Pancreas (tissue), 10 donors: Measurements from ENCODE around the gene LRPAP1. TPM values are rescaled to one million over a fixed set of nuclear protein-coding genes. Genes with fewer than 3 reads are reported as not detected.

Experiments
- ATAC-seq, 4 donors: fragments of 200-7000 bp; cut with Tn5 transposase; one replicate each; pipeline versions ENCODE4 v1.8.0 to v1.9.1; 2020; ENCODE audit warnings: mild to moderate bottlenecking in 4 of 4, moderate library complexity in 4 of 4
- DNase-seq, 6 donors: peaks; one replicate each; pipeline ENCODE4 v3.0.0-alpha.2; 2020
- FAIRE-seq: peaks from 2 replicates; lab custom pipeline; 2012; peaks lifted over from hg19 to GRCh38; lab: Jason Lieb, UNC
- H3K27ac ChIP-seq, 4 donors: fragments of 200-600 bp; sonication (generic); 1 replicate in 3 of 4; 2 replicates in 1 of 4; pipeline versions ENCODE4 v1.5.0 to v1.8.0; 2020
- H3K27me3 ChIP-seq, 4 donors: fragments of 200-600 bp; one replicate each; pipeline ENCODE4 v1.8.0; 2021
- H3K36me3 ChIP-seq, 3 donors: fragments of 200-600 bp; sonication (generic) in 1 of 3; one replicate each; pipeline versions ENCODE4 v1.5.0 to v1.8.0; 2020 to 2021
- H3K4me1 ChIP-seq, 3 donors: fragments of 200-600 bp; one replicate each; pipeline ENCODE4 v1.8.0; 2021
- H3K4me3 ChIP-seq, 4 donors: fragments of 200-600 bp; sonication (generic) in 2 of 4; one replicate each; pipeline versions ENCODE4 v1.5.0 to v1.8.0; 2020 to 2021
- H3K9me3 ChIP-seq, 4 donors: fragments of 200-600 bp; one replicate each; pipeline ENCODE4 v1.8.0; 2021
- CTCF ChIP-seq, 4 donors: fragments of 200-600 bp; sonication (generic) in 3 of 4; IDR thresholded peaks; one replicate each; pipeline versions ENCODE4 v1.5.0 to v1.8.0; 2021; ENCODE audit warnings: antibody characterized with exemption in 4 of 4
- WGBS, 2 donors: extraction: QIAGEN DNeasy Blood & Tissue Kit; methylation state at CpG; one replicate each; pipeline ENCODE4 v1.1.7; 2013; 5-methylcytosine and 5-hydroxymethylcytosine counted together
- intact Hi-C, 3 donors: fragments of 100-400 bp; cut with DNase I; formaldehyde crosslinking; loops; one replicate each; pipeline versions ENCODE4 v1.11.1 to v1.14.2; 2022
- polyA plus RNA-seq, 2 donors: library from polyadenylated mRNA; stranded (reverse); fragments of 200-250 nt; gene quantifications; one replicate each; pipeline ENCODE4 v1.2.3, GENCODE V29; 2013
- total RNA-seq, 6 donors: library from RNA; stranded (reverse); fragmentation: NEBNext Ultra II Directional in 4 of 6; extraction: Animal tissue kit (Norgen Biotek cat#: 25700) in 4 of 6; gene quantifications; one replicate each; pipeline versions ENCODE4 v1.2.1 to v1.2.4, GENCODE V29; 2021 to 2023
- donor health status: healthy with polysubstance abuse.
- donor health status: DM: no; HTN: no; CAD: no; lungs with moderate emphysema.
- donor health status: DM: no; HTN: no; CAD: no.
- donor health status: control.
- donor health status: control.
- donor health status: Bipolar disorder and iron deficiency.
- donor health status: DM: yes; HTN: yes; CAD: no.
- donor health status: DM: no; HTN: no; CAD: no.
- donor health status: DM: no; HTN: no; CAD: no.
- donor health status: DM: yes; HTN: yes; CAD: no.

LRPAP1 gene
- total and polyA plus RNA-seq, 8 donors = 30.4 to 129 (median 110) TPM

GRCh38 chr4:3466691-3467600 lies 65.3 kb downstream of the LRPAP1 start:
- H3K4me1 ChIP-seq = peaks cover 10 to 40% (median 27%) of the 10 kb centered on the region in 3 donors
- H3K27me3 ChIP-seq = no peaks in the 10 kb centered on the region
- TF ChIP-seq CTCF (IDR thresholded peaks at IDR 0.05) = no peak
- no peak overlapping the region for H3K4me3 ChIP-seq
- intact Hi-C loops = no loop called here
- ATAC-seq (no peak), DNase-seq (peak in 3 of 6 donors; percentile 27 to 68 (median 55)), FAIRE-seq (no peak)
- WGBS, 2 donors = 85 to 91% methylated on average over 40 of the region's 40 CpGs
- no peak overlapping the region for H3K27ac ChIP-seq
- no peaks in the 10 kb centered on the region for H3K9me3 ChIP-seq
- H3K36me3 ChIP-seq = no peaks in the 10 kb centered on the region

GRCh38 chr4:3465698-3466671 lies 66.2 kb downstream of the LRPAP1 start:
- Histone ChIP-seq H3K4me3 (no peak overlapping the region), H3K27ac (no peak overlapping the region), H3K4me1 (peaks cover 14 to 37% (median 25%) of the 10 kb centered on the region in 3 donors), H3K9me3 (no peaks in the 10 kb centered on the region), H3K36me3 (no peaks in the 10 kb centered on the region), H3K27me3 (no peaks in the 10 kb centered on the region)
- FAIRE-seq (no peak), ATAC-seq (no peak), DNase-seq (peak in 3 of 6 donors; percentile 35 to 77 (median 50))
- 87 to 90% methylated on average over 41 of the region's 41 CpGs for WGBS, 2 donors
- no peak for TF ChIP-seq CTCF (IDR thresholded peaks at IDR 0.05)
- intact Hi-C loops = no loop called here

GRCh38 chr4:3464911-3465697 lies 67.1 kb downstream of the LRPAP1 start:
- ATAC-seq = no peak
- peak in 2 of 6 donors; percentile 25 to 61 for DNase-seq
- H3K4me3 ChIP-seq = no peak overlapping the region
- 92% methylated on average over 21 of the region's 21 CpGs for WGBS, 2 donors
- H3K36me3 ChIP-seq = no peaks in the 10 kb centered on the region
- H3K27ac ChIP-seq = no peak overlapping the region
- no peaks in the 10 kb centered on the region for H3K27me3 ChIP-seq
- no peak for FAIRE-seq
- H3K9me3 ChIP-seq = no peaks in the 10 kb centered on the region
- no peak for TF ChIP-seq CTCF (IDR thresholded peaks at IDR 0.05)
- intact Hi-C loops = no loop called here
- H3K4me1 ChIP-seq = peaks cover 14 to 35% (median 24%) of the 10 kb centered on the region in 3 donors

GRCh38 chr4:3464349-3464905 lies 67.8 kb downstream of the LRPAP1 start:
- DNase-seq (peak in 1 of 6 donors; percentile 38), ATAC-seq (no peak), FAIRE-seq (no peak)
- no peaks in the 10 kb centered on the region for H3K9me3 ChIP-seq
- H3K27ac ChIP-seq = no peak overlapping the region
- no peaks in the 10 kb centered on the region for H3K27me3 ChIP-seq
- peak overlapping the region in 2 of 4 donors; percentile 61 to 62 for H3K4me3 ChIP-seq
- peaks cover 14 to 28% (median 24%) of the 10 kb centered on the region in 3 donors for H3K4me1 ChIP-seq
- WGBS, 2 donors = 77 to 83% methylated on average over 15 of the region's 15 CpGs
- no peak for TF ChIP-seq CTCF (IDR thresholded peaks at IDR 0.05)
- no peaks in the 10 kb centered on the region for H3K36me3 ChIP-seq
- intact Hi-C loops = no loop called here
